ENCODE results near the gene PCSK2.

Gene PCSK2

DNA sequence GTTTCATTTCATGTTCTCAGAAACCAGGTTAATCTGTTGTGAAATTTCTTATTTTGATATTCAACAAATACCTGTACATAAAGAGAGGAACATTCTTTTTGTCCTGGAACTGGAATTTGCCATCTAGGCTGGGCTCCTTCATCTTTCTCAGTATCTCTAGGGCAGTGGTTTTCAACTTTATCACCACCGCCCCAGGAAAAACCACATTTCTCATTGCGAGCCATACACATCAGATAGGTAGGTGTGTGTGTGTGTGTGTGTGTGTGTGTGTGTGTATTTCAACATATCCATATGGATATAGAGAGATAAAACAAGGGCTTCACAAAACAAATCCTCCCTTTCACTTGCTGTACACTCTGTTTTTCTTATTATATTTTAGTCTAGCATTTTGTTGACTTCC is 280.2 kb downstream of the PCSK2 start:
- TF ChIP-seq, protein P1, sequence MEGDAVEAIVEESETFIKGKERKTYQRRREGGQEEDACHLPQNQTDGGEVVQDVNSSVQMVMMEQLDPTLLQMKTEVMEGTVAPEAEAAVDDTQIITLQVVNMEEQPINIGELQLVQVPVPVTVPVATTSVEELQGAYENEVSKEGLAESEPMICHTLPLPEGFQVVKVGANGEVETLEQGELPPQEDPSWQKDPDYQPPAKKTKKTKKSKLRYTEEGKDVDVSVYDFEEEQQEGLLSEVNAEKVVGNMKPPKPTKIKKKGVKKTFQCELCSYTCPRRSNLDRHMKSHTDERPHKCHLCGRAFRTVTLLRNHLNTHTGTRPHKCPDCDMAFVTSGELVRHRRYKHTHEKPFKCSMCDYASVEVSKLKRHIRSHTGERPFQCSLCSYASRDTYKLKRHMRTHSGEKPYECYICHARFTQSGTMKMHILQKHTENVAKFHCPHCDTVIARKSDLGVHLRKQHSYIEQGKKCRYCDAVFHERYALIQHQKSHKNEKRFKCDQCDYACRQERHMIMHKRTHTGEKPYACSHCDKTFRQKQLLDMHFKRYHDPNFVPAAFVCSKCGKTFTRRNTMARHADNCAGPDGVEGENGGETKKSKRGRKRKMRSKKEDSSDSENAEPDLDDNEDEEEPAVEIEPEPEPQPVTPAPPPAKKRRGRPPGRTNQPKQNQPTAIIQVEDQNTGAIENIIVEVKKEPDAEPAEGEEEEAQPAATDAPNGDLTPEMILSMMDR (IDR thresholded peaks at IDR 0.05; ENCODE audit: low read depth, low read length): no peak
- no peak overlapping the region for H3K4me3 ChIP-seq (ENCODE audit: low read depth, low read length)

DNA sequence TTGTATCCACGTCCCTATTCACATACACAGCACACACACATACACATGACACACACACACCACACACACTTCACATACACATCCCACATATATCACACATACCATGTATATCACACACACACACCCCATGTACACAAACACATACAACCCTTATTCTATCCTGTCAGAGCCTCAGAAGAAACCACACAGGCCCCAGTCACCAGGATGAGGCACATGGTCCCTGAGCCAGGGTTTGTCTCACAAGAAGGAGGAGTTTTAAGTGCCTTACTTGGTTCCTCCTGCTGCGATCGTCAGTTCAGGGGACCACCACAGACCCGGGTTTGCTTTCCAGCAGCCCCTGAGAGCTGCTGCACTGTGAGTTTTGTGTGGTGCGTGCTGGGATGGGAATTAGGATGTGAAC is 280.7 kb downstream of the PCSK2 start:
- H3K4me3 ChIP-seq (ENCODE audit: low read depth, low read length): no peak overlapping the region
- TF ChIP-seq, protein P1 (IDR thresholded peaks at IDR 0.05; ENCODE audit: low read depth, low read length): no peak

DNA sequence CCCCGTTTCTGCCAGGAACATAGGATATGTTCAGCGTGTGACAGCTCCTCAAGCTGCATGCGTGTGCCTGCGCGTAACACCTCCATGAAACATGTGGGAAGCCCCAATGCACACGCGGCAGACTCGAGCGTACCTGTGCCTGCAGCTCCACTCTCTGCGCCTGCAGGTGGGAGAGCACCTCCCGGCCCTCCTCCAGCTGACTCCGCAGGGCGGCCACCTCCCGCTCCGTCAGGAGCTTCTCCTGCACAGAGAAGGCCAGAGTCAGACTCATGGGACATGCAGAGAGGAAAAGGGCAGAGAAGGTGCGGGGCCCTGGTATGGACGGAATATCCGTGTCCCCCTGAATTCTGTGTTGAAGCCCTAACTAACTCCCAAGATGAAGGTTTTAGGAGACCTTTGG is 281.9 kb downstream of the PCSK2 start:
- TF ChIP-seq, protein P1 (IDR thresholded peaks at IDR 0.05; ENCODE audit: low read depth, low read length): no peak

GRCh38 chr20:17510548-17510947 is 283.7 kb downstream of the PCSK2 start:
- TF ChIP-seq, protein P1 (IDR thresholded peaks at IDR 0.05; ENCODE audit: low read depth, low read length): no peak
- H3K4me3 ChIP-seq (ENCODE audit: low read depth, low read length): no peak overlapping the region

More for the DNA sequence above, 281.9 kb downstream of the PCSK2 start:
- no peak overlapping the region for H3K4me3 ChIP-seq (ENCODE audit: low read depth, low read length)

- H3K4me3 ChIP-seq (ENCODE audit: low read depth, low read length): no peak overlapping the region
- TF ChIP-seq, protein P1 (IDR thresholded peaks at IDR 0.05; ENCODE audit: low read depth, low read length): no peak
These were observed 284.6 kb downstream of the PCSK2 start for GRCh38 chr20:17511401-17511800.

DNA sequence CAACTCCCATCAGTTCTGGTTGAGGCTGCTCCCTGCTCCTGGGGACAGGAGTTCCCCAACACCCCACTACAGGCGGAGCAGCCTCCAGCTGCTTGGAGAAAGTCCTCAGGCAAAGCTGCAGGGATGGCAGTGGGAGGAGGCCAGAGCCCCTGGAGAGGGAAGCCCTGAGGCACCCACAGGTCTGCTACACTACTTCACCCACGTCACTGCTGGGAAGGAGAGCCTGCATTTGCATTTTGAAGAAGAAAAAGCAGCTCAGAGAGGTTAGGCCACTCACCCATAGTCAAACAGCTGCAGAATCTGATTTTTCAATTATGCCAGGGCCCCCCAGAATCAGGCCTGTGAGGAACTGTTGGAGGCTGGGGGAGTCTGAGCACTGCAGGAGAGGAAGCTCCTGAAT is 287.1 kb downstream of the PCSK2 start:
- no peak overlapping the region for H3K4me3 ChIP-seq (ENCODE audit: low read depth, low read length)
- TF ChIP-seq, protein P1 (IDR thresholded peaks at IDR 0.05; ENCODE audit: low read depth, low read length): no peak

DNA sequence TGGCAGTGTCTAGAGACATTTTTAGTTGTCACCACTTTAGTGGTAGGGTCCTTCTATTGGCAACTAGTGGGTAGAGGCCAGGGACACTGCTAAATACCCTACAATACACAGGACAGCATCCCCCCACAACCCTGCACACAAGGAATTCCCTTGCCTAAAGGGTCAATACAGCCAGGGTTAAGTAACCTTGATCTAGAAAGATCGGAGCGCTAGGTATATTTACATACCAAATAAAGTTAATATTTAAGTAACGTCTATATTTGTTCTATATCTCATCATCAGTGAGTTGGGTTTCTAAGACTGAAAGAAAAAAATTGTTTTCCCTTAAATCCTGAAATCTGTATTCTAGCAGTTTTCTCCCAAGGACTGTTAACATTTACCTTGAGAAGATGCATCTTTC is 288.2 kb downstream of the PCSK2 start:
- H3K4me3 ChIP-seq (ENCODE audit: low read depth, low read length): no peak overlapping the region

More for the DNA sequence above, 288.2 kb downstream of the PCSK2 start:
- TF ChIP-seq, protein P1 (IDR thresholded peaks at IDR 0.05; ENCODE audit: low read depth, low read length): no peak
